Sigmoid colon (tissue), 4 donors: ENCODE data around the gene SLC12A9.

Experiments used
- CTCF ChIP-seq, 4 experiments: fragments of 450-650 bp in 3 of 4; fragments of 200-600 bp in 1 of 4; IDR thresholded peaks; one replicate each; pipeline ENCODE4 v1.5.1; 2016 to 2019; ENCODE audit warnings: antibody characterized with exemption in 4 of 4, mild to moderate bottlenecking in 3 of 4, moderate library complexity in 2 of 4
- POLR2A ChIP-seq, 2 donors: fragments of 450-650 bp; IDR thresholded peaks; one replicate each; pipeline ENCODE4 v1.6.1; 2016; ENCODE audit warnings: antibody characterized with exemption in 2 of 2, mild to moderate bottlenecking in 2 of 2, moderate library complexity in 2 of 2
- POLR2AphosphoS5 ChIP-seq, 4 donors: sonication (generic); formaldehyde crosslinking; IDR thresholded peaks; one replicate each; pipeline ENCODE4 v1.6.1; 2017; ENCODE audit warnings: antibody characterized with exemption in 4 of 4

- TF ChIP-seq POLR2AphosphoS5 (IDR thresholded peaks at IDR 0.05) (no peak), CTCF (IDR thresholded peaks at IDR 0.05) (no peak), POLR2A (IDR thresholded peaks at IDR 0.05) (no peak)
Measured at GRCh38 chr7:100847360-100847759, 5.2 kb upstream of the SLC12A9 start.
